ENCODE results near the gene PYROXD2.

The PYROXD2 gene

DNA sequence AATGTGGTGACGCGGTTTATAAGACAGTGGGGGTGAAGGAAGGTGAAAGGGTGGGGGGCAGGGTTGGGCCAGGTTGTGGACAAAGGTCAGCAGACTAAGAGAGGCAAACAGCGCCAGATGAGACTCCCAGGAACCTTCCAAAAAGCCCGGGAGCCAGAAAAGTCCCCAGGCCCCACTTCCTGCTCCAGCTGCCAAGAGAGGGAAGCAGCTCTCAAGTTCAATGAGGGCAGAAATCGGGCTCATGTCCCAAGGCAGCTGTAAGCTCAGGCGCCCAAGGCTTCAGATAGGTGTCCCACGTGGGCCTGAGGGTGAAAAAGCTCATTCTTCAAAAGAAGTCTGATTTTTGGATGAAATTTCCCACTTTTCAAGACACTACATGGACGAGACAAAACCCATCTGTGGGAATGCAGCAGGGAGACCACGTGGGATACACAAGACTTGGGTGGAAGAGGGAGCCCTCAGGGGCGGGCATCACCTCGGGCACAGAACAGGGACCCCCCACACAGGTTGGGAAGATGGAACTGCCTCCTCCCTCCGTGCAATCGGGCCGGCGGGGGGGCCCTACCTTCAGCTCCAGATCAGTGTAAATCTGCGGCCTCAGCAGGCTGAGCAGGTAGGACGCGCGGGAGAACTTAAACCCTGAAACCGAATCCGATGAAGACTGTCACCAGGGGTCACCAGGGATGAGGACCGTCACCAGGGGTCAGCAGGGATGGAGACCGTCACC is 7.8 kb downstream of the PYROXD2 start:
- no peak overlapping the region for H3K4me3 ChIP-seq (ENCODE audit: low read length)

DNA sequence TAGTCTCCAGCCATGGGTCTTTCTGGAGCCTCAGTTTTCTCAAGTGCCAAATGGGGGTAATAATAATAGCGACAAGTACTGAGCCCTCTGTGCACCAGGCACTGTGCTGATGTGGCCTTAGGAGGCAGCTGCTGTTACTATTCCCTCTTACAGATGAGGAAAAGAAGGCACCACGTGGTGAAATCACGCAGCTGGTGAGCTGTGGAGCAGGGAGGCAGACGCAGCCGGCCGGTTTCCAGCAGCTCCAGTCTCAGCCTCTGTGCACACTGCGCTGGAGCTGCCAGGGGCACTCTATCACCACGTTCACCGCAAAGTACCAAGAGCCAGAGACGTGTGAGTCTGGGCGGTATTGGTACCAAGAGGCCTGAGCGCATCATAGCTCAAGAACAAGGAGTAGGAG is 9.6 kb downstream of the PYROXD2 start:
- peak; percentile 40 for DNase-seq (ENCODE audit: low read depth)
- H3K4me3 ChIP-seq (ENCODE audit: low read length), result no peak overlapping the region
- TF ChIP-seq, protein P1, sequence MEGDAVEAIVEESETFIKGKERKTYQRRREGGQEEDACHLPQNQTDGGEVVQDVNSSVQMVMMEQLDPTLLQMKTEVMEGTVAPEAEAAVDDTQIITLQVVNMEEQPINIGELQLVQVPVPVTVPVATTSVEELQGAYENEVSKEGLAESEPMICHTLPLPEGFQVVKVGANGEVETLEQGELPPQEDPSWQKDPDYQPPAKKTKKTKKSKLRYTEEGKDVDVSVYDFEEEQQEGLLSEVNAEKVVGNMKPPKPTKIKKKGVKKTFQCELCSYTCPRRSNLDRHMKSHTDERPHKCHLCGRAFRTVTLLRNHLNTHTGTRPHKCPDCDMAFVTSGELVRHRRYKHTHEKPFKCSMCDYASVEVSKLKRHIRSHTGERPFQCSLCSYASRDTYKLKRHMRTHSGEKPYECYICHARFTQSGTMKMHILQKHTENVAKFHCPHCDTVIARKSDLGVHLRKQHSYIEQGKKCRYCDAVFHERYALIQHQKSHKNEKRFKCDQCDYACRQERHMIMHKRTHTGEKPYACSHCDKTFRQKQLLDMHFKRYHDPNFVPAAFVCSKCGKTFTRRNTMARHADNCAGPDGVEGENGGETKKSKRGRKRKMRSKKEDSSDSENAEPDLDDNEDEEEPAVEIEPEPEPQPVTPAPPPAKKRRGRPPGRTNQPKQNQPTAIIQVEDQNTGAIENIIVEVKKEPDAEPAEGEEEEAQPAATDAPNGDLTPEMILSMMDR (conservative IDR thresholded peaks at IDR 0.05; ENCODE audit: low read length), result no peak

More for the DNA sequence above, 7.8 kb downstream of the PYROXD2 start:
- TF ChIP-seq, protein P1 (conservative IDR thresholded peaks at IDR 0.05; ENCODE audit: low read length), result no peak
- no peak for DNase-seq (ENCODE audit: low read depth)

DNA sequence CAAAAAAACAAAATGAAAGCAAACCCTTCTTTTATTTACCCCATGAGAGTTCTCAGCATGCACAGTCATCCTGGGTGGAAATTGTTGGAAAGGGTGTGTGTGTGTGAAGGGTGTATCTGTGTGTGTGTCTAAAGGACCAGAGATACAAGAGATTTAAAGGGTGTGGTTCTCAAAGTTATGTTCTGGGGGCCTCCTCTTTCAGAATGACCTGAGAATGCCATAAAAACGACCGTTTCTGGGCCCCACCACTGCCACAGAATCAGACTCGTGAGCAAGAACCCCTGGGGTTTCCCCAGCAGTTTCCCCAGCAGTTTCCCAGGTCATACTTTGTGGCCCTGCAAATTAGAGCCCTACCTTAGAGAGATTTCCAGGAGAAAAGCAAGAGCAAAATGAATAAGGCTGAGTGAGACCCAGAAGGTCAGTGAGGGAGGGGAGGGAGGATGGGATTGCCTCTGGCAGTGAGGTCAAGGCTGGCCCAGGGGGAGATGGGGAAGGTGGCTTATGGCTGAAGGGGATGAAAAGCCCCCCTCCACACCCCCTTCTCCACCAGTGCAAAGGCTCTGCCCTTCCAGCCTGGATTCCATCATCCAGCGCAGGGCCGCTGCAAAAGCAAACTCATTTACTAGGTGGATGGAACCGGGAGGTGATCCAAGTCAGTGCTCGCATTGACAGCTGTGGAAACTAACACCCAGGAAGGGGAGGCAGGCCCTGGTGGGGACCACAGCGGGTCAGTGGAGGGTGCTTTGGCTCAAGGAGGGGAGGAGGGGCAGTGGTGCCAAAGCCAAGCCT is 10.2 kb downstream of the PYROXD2 start:
- TF ChIP-seq, protein P1 (conservative IDR thresholded peaks at IDR 0.05; ENCODE audit: low read length), result no peak
- H3K4me3 ChIP-seq (ENCODE audit: low read length), result no peak overlapping the region
- peak; percentile 67 for DNase-seq (ENCODE audit: low read depth)

DNA sequence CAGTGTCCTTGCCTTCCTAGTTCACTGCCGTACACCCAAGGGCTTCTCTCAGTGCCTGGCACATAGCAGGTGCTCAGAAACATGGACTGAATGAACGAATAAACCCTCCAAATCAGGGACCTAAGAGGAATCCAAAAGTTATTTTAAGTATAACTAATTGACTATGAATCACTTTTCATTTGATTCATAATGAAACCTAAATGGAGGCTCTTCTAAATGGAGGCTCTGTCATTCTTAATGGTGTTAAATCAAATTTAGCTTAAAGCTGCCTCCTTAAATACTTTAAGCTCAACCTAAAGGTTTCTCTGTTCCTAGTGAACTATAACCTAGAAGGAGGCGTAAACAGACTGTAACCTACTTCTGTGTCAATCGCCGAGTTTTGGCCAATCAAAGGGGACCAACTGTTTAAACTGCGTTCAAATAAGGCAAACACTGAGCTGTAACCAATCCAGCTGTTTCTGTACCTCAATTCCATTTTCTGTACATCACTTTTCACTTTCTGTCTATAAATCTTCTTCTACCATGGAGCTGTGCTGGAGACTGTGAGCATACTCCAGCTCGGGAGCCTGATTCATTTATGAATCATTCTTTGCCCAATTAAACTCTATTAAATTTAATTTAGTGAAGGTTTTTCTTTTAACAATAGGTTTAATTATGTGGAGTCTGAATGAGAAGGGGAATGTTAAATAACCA is 11.0 kb downstream of the PYROXD2 start:
- peak; percentile 26 for DNase-seq (ENCODE audit: low read depth)
- TF ChIP-seq, protein P1 (conservative IDR thresholded peaks at IDR 0.05; ENCODE audit: low read length), result no peak

DNA sequence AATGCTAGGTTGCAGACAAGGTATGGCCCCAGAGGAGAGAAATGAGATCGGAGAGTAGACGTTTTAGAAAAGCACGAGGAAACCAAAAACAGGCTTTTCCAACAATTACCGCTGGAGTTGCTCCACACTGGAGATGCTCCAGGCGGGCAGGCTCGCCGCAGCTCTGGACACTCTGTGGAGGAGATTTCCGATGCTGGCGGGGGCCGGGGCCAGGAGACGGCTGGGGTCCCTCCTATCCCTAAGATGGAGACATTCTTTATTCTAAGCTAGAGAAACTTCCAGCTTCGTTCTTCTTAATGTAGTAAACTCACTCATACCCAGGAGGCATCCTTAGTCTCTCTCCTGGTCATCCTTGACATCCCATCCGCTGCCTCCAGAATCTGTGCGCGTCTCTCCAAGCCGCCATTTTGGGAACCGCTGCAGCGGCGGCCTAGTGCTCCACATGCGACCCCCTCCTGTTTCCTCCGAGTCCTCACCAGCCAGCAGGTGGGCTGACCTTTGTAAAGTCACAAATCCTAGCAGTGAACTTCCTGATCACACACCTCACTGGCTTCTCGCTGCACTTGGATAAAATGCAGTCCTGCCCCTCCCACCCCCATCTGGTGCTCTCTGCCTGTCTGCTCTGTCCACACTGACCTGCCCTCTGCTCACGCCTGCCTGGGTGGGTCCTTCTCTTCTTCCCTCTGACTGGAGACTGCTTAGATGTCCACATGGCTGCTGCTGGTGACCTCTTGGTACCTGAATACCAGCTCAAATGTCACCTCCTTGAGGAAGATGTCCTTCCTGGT is 11.9 kb downstream of the PYROXD2 start:
- no peak for DNase-seq (ENCODE audit: low read depth)
- TF ChIP-seq, protein P1 (conservative IDR thresholded peaks at IDR 0.05; ENCODE audit: low read length), result no peak
- no peak overlapping the region for H3K4me3 ChIP-seq (ENCODE audit: low read length)

More for the DNA sequence above, 11.0 kb downstream of the PYROXD2 start:
- no peak overlapping the region for H3K4me3 ChIP-seq (ENCODE audit: low read length)

DNA sequence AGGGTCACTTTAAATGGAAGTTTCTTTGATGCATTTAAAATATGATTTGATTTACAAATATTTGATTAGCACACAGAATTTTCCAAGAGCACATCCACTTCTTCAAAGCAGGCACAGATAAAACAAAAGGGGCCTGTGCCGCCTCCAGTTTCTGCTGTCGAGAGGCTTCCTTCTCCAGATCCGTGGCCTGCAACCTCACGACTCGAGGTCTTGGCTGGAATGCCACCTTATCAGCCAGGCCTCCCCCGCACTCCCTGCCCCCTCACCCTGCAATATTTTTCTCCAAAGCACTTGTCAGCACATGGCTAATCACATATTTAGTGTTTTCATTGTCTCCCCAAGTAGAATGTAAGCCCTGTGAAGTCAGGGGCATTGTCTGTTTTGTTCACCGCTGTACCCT is 12.5 kb downstream of the PYROXD2 start:
- DNase-seq (ENCODE audit: low read depth), result no peak
- TF ChIP-seq, protein P1 (conservative IDR thresholded peaks at IDR 0.05; ENCODE audit: low read length), result no peak
- H3K4me3 ChIP-seq (ENCODE audit: low read length), result no peak overlapping the region

Measured in AG10803 (cell line).